Activated naive CD4-positive, alpha-beta T cell treated with anti-CD3 and anti-CD28 coated beads, Interleukin-2, amount 50 U/mL, for 72 hours (primary cell): Measurements from ENCODE around the gene CUL2. TPM values are rescaled to one million over a fixed set of nuclear protein-coding genes. Genes with fewer than 3 reads are reported as not detected.

Source experiments
- ATAC-seq, 2 donors: fragments of 150-1000 bp; cut with Tn5 transposase; 2 replicates each; pipeline ENCODE4 v1.10.0; 2021; ENCODE audit warnings: mild to moderate bottlenecking in 2 of 2, moderate library complexity in 2 of 2
- DNase-seq, 2 donors: peaks; one replicate each; pipeline ENCODE4 v3.0.0; 2021 to 2022; ENCODE audit warnings: low spot score in 2 of 2
- H3K27ac Mint-ChIP-seq, 2 donors: one replicate each; pipeline ENCODE4 v1.8.0; 2022; ENCODE audit warnings: mild to moderate bottlenecking in 2 of 2, mixed read lengths in 2 of 2
- H3K36me3 Mint-ChIP-seq, 2 donors: one replicate each; pipeline ENCODE4 v1.8.0; 2022; ENCODE audit warnings: mixed read lengths in 2 of 2
- H3K9me3 Mint-ChIP-seq, 2 donors: one replicate each; pipeline ENCODE4 v1.8.0; 2022; ENCODE audit warnings: mixed read lengths in 2 of 2
- total RNA-seq, 2 donors: library from RNA; stranded (reverse); gene quantifications; one replicate each; pipeline ENCODE4 v1.2.3, GENCODE V29; 2022

CUL2 gene
- total RNA-seq = 10 to 100 TPM; 43.8 to 45.9 TPM

DNA sequence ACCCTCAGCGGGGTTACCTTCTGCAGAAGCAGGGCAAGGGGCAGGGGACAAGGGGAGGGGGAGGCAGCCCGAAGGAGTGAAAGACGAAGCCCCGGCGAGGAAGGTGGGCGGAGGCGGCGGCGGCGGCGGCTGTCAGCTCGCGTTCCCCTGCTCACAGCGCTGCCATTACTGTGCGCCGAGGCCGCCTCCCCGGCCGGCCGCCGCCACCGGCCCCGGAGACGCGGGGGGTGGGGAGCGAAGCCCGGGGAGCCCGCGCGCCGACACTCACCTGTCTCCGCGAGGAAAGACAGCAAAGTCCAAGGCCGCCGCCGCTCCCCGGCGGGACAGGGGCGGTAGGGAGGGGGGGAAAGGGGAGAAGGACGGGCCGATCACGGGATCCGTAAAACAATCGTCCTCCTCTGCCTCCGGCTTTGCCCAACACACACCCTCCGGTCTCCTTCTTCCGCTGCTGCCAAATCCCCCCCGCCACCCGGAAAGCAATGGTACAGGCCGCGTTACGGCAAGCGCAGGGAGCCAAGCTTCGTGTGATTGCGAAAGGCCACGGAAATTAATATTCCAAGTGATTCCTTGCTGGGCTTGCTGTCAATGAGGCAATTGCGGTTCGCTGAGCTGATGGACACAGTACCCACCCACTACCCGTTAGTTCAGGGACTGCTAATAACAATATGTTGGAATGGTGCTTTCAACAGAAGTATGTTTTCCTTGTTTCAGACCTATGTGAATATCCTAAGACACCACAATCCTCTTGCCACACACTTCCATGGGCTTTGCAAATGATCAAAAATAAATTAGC lies at the start of gene CUL2:
TSS of gene CUL2 (minus strand) at position 180 of the 793 bp plus-strand sequence. CDS start 19,024 bp downstream, outside the sequence.
- Mint-ChIP-seq H3K36me3 (peaks cover 7 to 18% of the 10 kb centered on the region in 2 donors), H3K27ac (peak within 1 kb of the TSS; percentile 94 to 96), H3K9me3 (no peaks in the 10 kb centered on the region)
- peak; percentile 90 to 94 for DNase-seq
- peak; percentile 96 to 99 for ATAC-seq

GRCh38 chr10:35136263-35136815 lies 46.2 kb upstream of the CUL2 start:
- no peaks in the 10 kb centered on the region for H3K9me3 Mint-ChIP-seq
- DNase-seq (no peak), ATAC-seq (no peak)
- peaks cover 0 to 6% of the 10 kb centered on the region in 2 donors for H3K36me3 Mint-ChIP-seq
- H3K27ac Mint-ChIP-seq = peak overlapping the region; percentile 81

- peak in 1 of 2 donors; percentile 58 for ATAC-seq
- H3K36me3 Mint-ChIP-seq = peaks cover 0 to 6% of the 10 kb centered on the region in 2 donors
- peak overlapping the region; percentile 81 for H3K27ac Mint-ChIP-seq
- DNase-seq = no peak
- no peaks in the 10 kb centered on the region for H3K9me3 Mint-ChIP-seq
Observed at GRCh38 chr10:35135861-35136260, 45.7 kb upstream of the CUL2 start.

DNA sequence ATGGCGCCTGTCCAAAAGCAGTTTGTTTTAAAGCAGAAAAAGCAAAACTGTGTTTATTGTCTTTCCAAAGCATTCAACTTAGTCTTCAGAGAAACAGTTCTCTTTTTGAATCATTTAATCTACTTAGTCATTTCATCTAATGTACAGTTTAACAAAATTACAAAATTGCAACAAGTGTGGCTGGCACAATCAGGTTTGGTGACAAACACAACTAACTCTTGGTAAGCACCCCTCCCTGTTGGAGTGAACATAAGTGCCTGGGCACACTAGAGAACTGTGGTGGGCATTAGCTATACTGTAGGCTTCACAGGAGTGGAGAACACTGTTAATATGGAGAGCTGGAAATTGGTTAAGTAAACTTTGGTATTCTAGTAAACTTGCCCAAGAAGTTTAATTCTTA lies 43.4 kb upstream of the CUL2 start:
- no peak for DNase-seq
- H3K36me3 Mint-ChIP-seq = peaks cover 7 to 17% of the 10 kb centered on the region in 2 donors
- peak; percentile 39 to 66 for ATAC-seq

GRCh38 chr10:35132727-35133126 lies 42.6 kb upstream of the CUL2 start:
- DNase-seq (no peak), ATAC-seq (no peak)
- Mint-ChIP-seq H3K27ac (peak overlapping the region; percentile 87 to 95), H3K36me3 (peaks cover 14 to 24% of the 10 kb centered on the region in 2 donors), H3K9me3 (no peaks in the 10 kb centered on the region)

More for the DNA sequence above, 43.4 kb upstream of the CUL2 start:
- Mint-ChIP-seq H3K27ac (peak overlapping the region; percentile 87 to 95), H3K9me3 (no peaks in the 10 kb centered on the region)

DNA sequence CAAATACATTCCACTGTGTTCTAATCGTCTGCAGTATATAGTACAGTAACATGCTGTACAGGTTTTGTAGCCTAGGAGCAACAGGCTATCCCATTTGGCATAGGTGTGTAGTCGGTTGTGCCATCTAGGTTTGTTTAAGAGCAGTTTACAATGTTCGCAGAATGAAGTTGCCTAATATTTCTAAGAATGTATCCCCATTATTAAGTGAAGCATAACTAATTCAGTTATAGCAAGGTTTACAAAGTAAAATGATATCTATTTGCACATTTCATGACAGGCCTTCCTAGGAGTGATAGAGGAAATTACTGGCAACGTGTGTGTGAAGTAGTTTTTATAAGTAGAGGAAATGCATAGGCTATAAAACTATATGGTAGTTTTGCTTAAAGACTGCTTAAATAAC lies 40.5 kb upstream of the CUL2 start:
- ATAC-seq = no peak

GRCh38 chr10:35129185-35129674 lies 39.1 kb upstream of the CUL2 start:
- peak overlapping the region; percentile 96 to 99 for H3K27ac Mint-ChIP-seq
- peaks cover 18 to 20% of the 10 kb centered on the region in 2 donors for H3K36me3 Mint-ChIP-seq
- no peak for ATAC-seq
- H3K9me3 Mint-ChIP-seq = no peaks in the 10 kb centered on the region
- DNase-seq = no peak

More for the DNA sequence above, 40.5 kb upstream of the CUL2 start:
- Mint-ChIP-seq H3K27ac (peak overlapping the region in 1 of 2 donors; percentile 87), H3K36me3 (peaks cover 18 to 20% of the 10 kb centered on the region in 2 donors), H3K9me3 (no peaks in the 10 kb centered on the region)
- DNase-seq = no peak

GRCh38 chr10:35127289-35127891 lies 37.2 kb upstream of the CUL2 start:
- peak; percentile 6 to 13 for ATAC-seq
- peak overlapping the region; percentile 97 to 99 for H3K27ac Mint-ChIP-seq
- H3K9me3 Mint-ChIP-seq = no peaks in the 10 kb centered on the region
- peaks cover 18 to 20% of the 10 kb centered on the region in 2 donors for H3K36me3 Mint-ChIP-seq
- peak; percentile 65 to 77 for DNase-seq

GRCh38 chr10:35126530-35127288 lies 36.6 kb upstream of the CUL2 start, which contains the start of gene CREM:
Gene CREM (plus strand): TSS chr10:35126846. CDS start chr10:35137836, 10,990 bp downstream.
- DNase-seq (peak; percentile 98 to 99), ATAC-seq (peak; percentile 84 to 89)
- H3K9me3 Mint-ChIP-seq = no peaks in the 10 kb centered on the region
- H3K36me3 Mint-ChIP-seq = peaks cover 18 to 20% of the 10 kb centered on the region in 2 donors
- peak within 1 kb of the TSS; percentile 97 to 99 for H3K27ac Mint-ChIP-seq

DNA sequence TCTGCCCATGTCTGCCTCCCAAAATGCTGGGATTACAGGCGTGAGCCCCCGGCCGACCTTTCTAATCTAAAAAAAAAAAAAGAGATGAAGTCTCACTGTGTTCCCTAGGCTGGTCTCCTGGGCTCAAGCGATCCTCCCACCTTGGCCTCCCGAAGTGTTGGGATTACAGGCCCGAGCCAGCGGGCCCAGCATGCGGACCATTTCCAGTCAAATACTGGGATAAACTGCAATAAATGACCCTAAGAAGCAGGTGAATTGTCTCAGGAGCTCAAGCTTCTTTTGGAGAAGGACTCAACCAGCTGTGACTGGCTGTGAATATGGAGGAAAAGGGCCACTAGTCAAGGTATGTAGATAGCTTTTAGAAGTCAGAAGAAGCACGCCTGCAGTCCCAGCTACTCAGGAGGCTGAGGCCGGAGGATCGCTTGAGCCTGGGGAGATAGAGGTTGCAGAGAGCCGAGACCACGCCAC lies 36.0 kb upstream of the CUL2 start:
- H3K36me3 Mint-ChIP-seq = peaks cover 18 to 20% of the 10 kb centered on the region in 2 donors
- ATAC-seq (no peak), DNase-seq (no peak)
- H3K9me3 Mint-ChIP-seq = no peaks in the 10 kb centered on the region
- peak overlapping the region; percentile 96 to 99 for H3K27ac Mint-ChIP-seq

GRCh38 chr10:35124540-35124939 lies 34.4 kb upstream of the CUL2 start:
- H3K27ac Mint-ChIP-seq = peak overlapping the region; percentile 24 to 99
- DNase-seq = no peak
- no peaks in the 10 kb centered on the region for H3K9me3 Mint-ChIP-seq
- peaks cover 17 to 18% of the 10 kb centered on the region in 2 donors for H3K36me3 Mint-ChIP-seq
- ATAC-seq = no peak

- no peak for DNase-seq
Observed at GRCh38 chr10:35119378-35119777, 29.2 kb upstream of the CUL2 start.

GRCh38 chr10:35112571-35112970 lies 22.4 kb upstream of the CUL2 start:
- DNase-seq = no peak
- Mint-ChIP-seq H3K9me3 (no peaks in the 10 kb centered on the region), H3K36me3 (no peaks in the 10 kb centered on the region), H3K27ac (no peak overlapping the region)
- no peak for ATAC-seq

More at GRCh38 chr10:35119378-35119777, 29.2 kb upstream of the CUL2 start:
- H3K36me3 Mint-ChIP-seq = no peaks in the 10 kb centered on the region
- no peak for ATAC-seq
- no peak overlapping the region for H3K27ac Mint-ChIP-seq
- H3K9me3 Mint-ChIP-seq = no peaks in the 10 kb centered on the region

DNA sequence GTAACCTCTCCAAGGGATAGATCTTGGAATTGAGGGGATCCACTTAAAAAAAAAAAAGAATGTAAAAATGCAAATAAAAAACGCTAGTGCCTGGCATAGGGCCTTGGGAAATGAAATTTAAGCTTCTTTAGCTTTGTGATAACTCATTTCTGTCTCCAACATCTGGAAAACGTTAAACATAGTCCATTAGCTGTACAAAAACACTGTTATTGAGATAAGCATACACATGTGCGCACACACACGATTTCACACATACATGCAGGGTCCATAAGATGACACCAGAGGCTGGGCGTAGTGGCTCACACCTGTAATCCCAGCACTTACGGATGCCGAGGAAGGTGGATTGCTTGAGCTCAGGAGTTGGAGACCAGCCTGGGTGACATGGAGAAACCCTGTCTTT lies 13.7 kb upstream of the CUL2 start:
- H3K27ac Mint-ChIP-seq = no peak overlapping the region
- H3K36me3 Mint-ChIP-seq = no peaks in the 10 kb centered on the region

DNA sequence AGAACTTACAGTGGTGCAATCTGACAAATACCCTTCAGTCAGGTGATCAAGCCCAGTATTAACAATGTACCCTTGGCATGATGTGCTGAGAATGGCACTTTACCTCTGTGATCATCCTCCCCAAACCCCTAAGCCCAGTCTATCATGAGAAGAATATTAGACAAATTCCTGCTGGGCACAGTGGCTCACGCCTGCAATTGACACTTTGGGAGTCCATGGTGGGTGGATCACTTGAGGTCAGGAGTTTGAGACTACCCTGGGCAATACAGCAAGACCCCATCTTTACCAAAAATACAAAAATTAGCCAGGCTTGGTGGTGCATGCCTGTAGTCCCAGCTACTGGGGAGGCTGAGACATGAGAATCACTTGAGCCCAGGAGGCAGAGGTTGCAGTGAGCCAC lies 7.4 kb upstream of the CUL2 start:
- no peak for ATAC-seq
- Mint-ChIP-seq H3K9me3 (no peaks in the 10 kb centered on the region), H3K36me3 (no peaks in the 10 kb centered on the region), H3K27ac (no peak overlapping the region)
- no peak for DNase-seq

More for the DNA sequence above, 13.7 kb upstream of the CUL2 start:
- DNase-seq = no peak
- ATAC-seq = no peak
- H3K9me3 Mint-ChIP-seq = no peaks in the 10 kb centered on the region

GRCh38 chr10:35096312-35096711 lies 6.2 kb upstream of the CUL2 start:
- ATAC-seq (no peak), DNase-seq (no peak)
- Mint-ChIP-seq H3K27ac (no peak overlapping the region), H3K9me3 (no peaks in the 10 kb centered on the region), H3K36me3 (no peaks in the 10 kb centered on the region)
